Measurements from ENCODE around the gene HLA-DMB.

Gene HLA-DMB

GRCh38 chr6:32982084-32982701 lies 41.4 kb upstream of the HLA-DMB start (continued):
- TF ChIP-seq TSHZ2 (CRISPR knock-in tag; IDR thresholded peaks at IDR 0.05) (no peak), SNAI2 (CRISPR knock-in tag; IDR thresholded peaks at IDR 0.05) (no peak), RARB (CRISPR knock-in tag; IDR thresholded peaks at IDR 0.05) (0 out of 2 replicates have a peak, but pooled peaks have one; percentile 36), TOX (CRISPR knock-in tag; IDR thresholded peaks at IDR 0.05; ENCODE audit: borderline replicate concordance) (peak; percentile 13; the same call in 1 of the 2 replicates), OSR1 (CRISPR knock-in tag; IDR thresholded peaks at IDR 0.05) (no peak), ZNF70 (CRISPR knock-in tag; IDR thresholded peaks at IDR 0.05) (no peak)

- no peak for ATAC-seq
- TF ChIP-seq ZFP3 (CRISPR knock-in tag; IDR thresholded peaks at IDR 0.05) (no peak), GLIS3 (CRISPR knock-in tag; IDR thresholded peaks at IDR 0.05) (no peak), TCF4 (CRISPR knock-in tag; IDR thresholded peaks at IDR 0.05; ENCODE audit: borderline replicate concordance) (no peak), PATZ1 (CRISPR knock-in tag; IDR thresholded peaks at IDR 0.05; ENCODE audit: borderline replicate concordance) (no peak), ZFP30 (CRISPR knock-in tag; IDR thresholded peaks at IDR 0.05) (no peak), ARNTL (CRISPR knock-in tag; IDR thresholded peaks at IDR 0.05; ENCODE audit: borderline replicate concordance, low read depth) (no peak), TOX (CRISPR knock-in tag; IDR thresholded peaks at IDR 0.05; ENCODE audit: borderline replicate concordance) (no peak)
These were observed 39.7 kb upstream of the HLA-DMB start for GRCh38 chr6:32980488-32981038.

GRCh38 chr6:32979720-32980487 lies 39.1 kb upstream of the HLA-DMB start:
- ATAC-seq: no peak
- TF ChIP-seq ISL1 (CRISPR knock-in tag; IDR thresholded peaks at IDR 0.05) (no peak), ARNTL (CRISPR knock-in tag; IDR thresholded peaks at IDR 0.05; ENCODE audit: borderline replicate concordance, low read depth) (no peak), ZNF70 (CRISPR knock-in tag; IDR thresholded peaks at IDR 0.05) (no peak), ZNF8 (CRISPR knock-in tag; IDR thresholded peaks at IDR 0.05) (no peak), PATZ1 (CRISPR knock-in tag; IDR thresholded peaks at IDR 0.05; ENCODE audit: borderline replicate concordance) (no peak), TCF4 (CRISPR knock-in tag; IDR thresholded peaks at IDR 0.05; ENCODE audit: borderline replicate concordance) (no peak), CSDC2 (CRISPR knock-in tag; IDR thresholded peaks at IDR 0.05) (no peak), ZFP30 (CRISPR knock-in tag; IDR thresholded peaks at IDR 0.05) (no peak), TOX (CRISPR knock-in tag; IDR thresholded peaks at IDR 0.05; ENCODE audit: borderline replicate concordance) (no peak), OSR1 (CRISPR knock-in tag; IDR thresholded peaks at IDR 0.05) (no peak), PPARA (CRISPR knock-in tag; IDR thresholded peaks at IDR 0.05; ENCODE audit: borderline replicate concordance) (no peak), CSRNP3 (CRISPR knock-in tag; IDR thresholded peaks at IDR 0.05) (no peak), ZC3H10 (CRISPR knock-in tag; IDR thresholded peaks at IDR 0.05) (no peak), GLIS3 (CRISPR knock-in tag; IDR thresholded peaks at IDR 0.05) (no peak), TSHZ2 (CRISPR knock-in tag; IDR thresholded peaks at IDR 0.05) (no peak), CREB5 (CRISPR knock-in tag; IDR thresholded peaks at IDR 0.05; ENCODE audit: low read depth) (no peak), SNAI2 (CRISPR knock-in tag; IDR thresholded peaks at IDR 0.05) (no peak)

Measured in SK-N-SH treated with all-trans-retinoic acid at 6 μM for 48 hours (cell line).